Endothelial cell of umbilical vein (primary cell): ENCODE data around the gene SIPA1L2.

Experiments
- CTCF ChIP-seq, 2 donors: IDR thresholded peaks; 1 replicate in 1 of 2; 2 replicates in 1 of 2; pipeline ENCODE4 v1.5.1; 2011; ENCODE audit warnings: low read length in 2 of 2, mild to moderate bottlenecking in 2 of 2, moderate library complexity in 2 of 2, control low read depth in 1 of 2, inconsistent platforms in 1 of 2, low read depth in 1 of 2; ENCODE audit not compliant: insufficient read depth in 1 of 2; ENCODE audit errors: extremely low read depth in 1 of 2
- EZH2 ChIP-seq: IDR thresholded peaks from 2 replicates; pipeline ENCODE4 v1.6.1; 2012; ENCODE audit warnings: borderline replicate concordance, low read depth, mild to moderate bottlenecking, moderate library complexity, low read length, inconsistent platforms; ENCODE audit not compliant: severe bottlenecking
- FOS ChIP-seq: IDR thresholded peaks from 2 replicates; pipeline ENCODE4 v1.6.1; 2011; ENCODE audit warnings: mild to moderate bottlenecking, low read length, moderate library complexity, borderline replicate concordance; ENCODE audit not compliant: insufficient read depth
- JUN ChIP-seq: IDR thresholded peaks from 2 replicates; pipeline ENCODE4 v1.6.1; 2011; ENCODE audit warnings: borderline replicate concordance, low read depth; ENCODE audit not compliant: insufficient read length, insufficient read depth
- MAX ChIP-seq: IDR thresholded peaks from 2 replicates; pipeline ENCODE4 v1.6.1; 2011; ENCODE audit not compliant: insufficient read depth, insufficient read length
- MYC ChIP-seq: IDR thresholded peaks from one replicate; pipeline ENCODE4 v1.6.1; 2011; ENCODE audit warnings: mild to moderate bottlenecking, low read depth, low read length
- POLR2A ChIP-seq: IDR thresholded peaks from 2 replicates; pipeline ENCODE4 v1.6.1; 2012; ENCODE audit warnings: low read depth, mild to moderate bottlenecking, control low read depth, low read length
- POLR2AphosphoS5 ChIP-seq: IDR thresholded peaks from 2 replicates; pipeline ENCODE4 v1.6.1; 2012; ENCODE audit warnings: low read depth, mild to moderate bottlenecking, control low read depth, low read length, moderate library complexity; ENCODE audit not compliant: insufficient read depth

DNA sequence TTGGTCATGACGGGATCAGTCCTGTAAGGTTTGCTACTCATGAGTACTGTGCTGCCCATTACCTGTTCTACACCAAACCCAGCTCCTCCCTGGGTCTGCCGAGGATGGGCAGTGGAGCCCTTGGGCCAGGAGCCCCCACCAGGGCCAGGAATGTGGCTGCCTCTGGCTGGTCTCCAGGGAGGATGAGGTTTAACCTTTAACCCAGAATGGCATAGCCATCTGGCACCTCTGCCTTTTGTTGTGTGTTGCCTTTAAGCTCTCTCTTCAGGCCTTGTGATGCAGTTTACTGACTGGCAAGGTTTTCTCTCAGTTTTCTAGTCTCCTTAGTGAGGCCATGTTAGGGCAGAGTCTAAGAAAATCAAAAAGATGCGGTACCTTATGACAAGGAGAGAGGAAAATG is 38.6 kb downstream of the SIPA1L2 start:
- TF ChIP-seq CTCF (IDR thresholded peaks at IDR 0.05; ENCODE audit: extremely low read depth in 1 of 2, insufficient read depth in 1 of 2, low read depth in 1 of 2, low read length in 2 of 2) (no peak), EZH2 (no peak), POLR2A (no peak), POLR2AphosphoS5 (no peak), MYC (no peak), MAX (no peak), JUN (no peak), FOS (no peak)
